ENCODE measurements around the gene WDHD1.

The WDHD1 gene

GRCh38 chr14:54890788-54891187 is 136.1 kb downstream of the WDHD1 start:
- TF ChIP-seq, protein P1, sequence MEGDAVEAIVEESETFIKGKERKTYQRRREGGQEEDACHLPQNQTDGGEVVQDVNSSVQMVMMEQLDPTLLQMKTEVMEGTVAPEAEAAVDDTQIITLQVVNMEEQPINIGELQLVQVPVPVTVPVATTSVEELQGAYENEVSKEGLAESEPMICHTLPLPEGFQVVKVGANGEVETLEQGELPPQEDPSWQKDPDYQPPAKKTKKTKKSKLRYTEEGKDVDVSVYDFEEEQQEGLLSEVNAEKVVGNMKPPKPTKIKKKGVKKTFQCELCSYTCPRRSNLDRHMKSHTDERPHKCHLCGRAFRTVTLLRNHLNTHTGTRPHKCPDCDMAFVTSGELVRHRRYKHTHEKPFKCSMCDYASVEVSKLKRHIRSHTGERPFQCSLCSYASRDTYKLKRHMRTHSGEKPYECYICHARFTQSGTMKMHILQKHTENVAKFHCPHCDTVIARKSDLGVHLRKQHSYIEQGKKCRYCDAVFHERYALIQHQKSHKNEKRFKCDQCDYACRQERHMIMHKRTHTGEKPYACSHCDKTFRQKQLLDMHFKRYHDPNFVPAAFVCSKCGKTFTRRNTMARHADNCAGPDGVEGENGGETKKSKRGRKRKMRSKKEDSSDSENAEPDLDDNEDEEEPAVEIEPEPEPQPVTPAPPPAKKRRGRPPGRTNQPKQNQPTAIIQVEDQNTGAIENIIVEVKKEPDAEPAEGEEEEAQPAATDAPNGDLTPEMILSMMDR (IDR thresholded peaks at IDR 0.05) = no peak

GRCh38 chr14:54889919-54890318 is 137.0 kb downstream of the WDHD1 start:
- no peaks in the 10 kb centered on the region for H3K36me3 Mint-ChIP-seq (ENCODE audit: low read depth)
- no peaks in the 10 kb centered on the region for H3K9me3 Mint-ChIP-seq
- DNase-seq = no peak
- TF ChIP-seq, protein P1 (IDR thresholded peaks at IDR 0.05) = no peak
- H3K27me3 Mint-ChIP-seq (ENCODE audit: low read depth, poor library complexity) = no peaks in the 10 kb centered on the region
- peaks cover 12% of the 10 kb centered on the region for H3K4me1 Mint-ChIP-seq
- no peak overlapping the region for H3K27ac Mint-ChIP-seq
- H3K4me3 Mint-ChIP-seq = no peak overlapping the region

More at GRCh38 chr14:54890788-54891187, 136.1 kb downstream of the WDHD1 start:
- Mint-ChIP-seq H3K27me3 (ENCODE audit: low read depth, poor library complexity) (peaks cover 4% of the 10 kb centered on the region), H3K4me3 (no peak overlapping the region), H3K9me3 (no peaks in the 10 kb centered on the region), H3K4me1 (peaks cover 12% of the 10 kb centered on the region), H3K27ac (peak overlapping the region; percentile 12), H3K36me3 (ENCODE audit: low read depth) (no peaks in the 10 kb centered on the region)
- DNase-seq = no peak

Data from nephron progenitor cell (in vitro differentiated cells).